Measurements from ENCODE around the gene PCDHA13. TPM values are rescaled to one million over a fixed set of nuclear protein-coding genes. Genes with fewer than 3 reads are reported as not detected.

Gene PCDHA13
- polyA plus RNA-seq, 1 donor (not counting 4 experiments of a cell fraction or from before 2014, with no cell fraction given), result 0.04 TPM

DNA sequence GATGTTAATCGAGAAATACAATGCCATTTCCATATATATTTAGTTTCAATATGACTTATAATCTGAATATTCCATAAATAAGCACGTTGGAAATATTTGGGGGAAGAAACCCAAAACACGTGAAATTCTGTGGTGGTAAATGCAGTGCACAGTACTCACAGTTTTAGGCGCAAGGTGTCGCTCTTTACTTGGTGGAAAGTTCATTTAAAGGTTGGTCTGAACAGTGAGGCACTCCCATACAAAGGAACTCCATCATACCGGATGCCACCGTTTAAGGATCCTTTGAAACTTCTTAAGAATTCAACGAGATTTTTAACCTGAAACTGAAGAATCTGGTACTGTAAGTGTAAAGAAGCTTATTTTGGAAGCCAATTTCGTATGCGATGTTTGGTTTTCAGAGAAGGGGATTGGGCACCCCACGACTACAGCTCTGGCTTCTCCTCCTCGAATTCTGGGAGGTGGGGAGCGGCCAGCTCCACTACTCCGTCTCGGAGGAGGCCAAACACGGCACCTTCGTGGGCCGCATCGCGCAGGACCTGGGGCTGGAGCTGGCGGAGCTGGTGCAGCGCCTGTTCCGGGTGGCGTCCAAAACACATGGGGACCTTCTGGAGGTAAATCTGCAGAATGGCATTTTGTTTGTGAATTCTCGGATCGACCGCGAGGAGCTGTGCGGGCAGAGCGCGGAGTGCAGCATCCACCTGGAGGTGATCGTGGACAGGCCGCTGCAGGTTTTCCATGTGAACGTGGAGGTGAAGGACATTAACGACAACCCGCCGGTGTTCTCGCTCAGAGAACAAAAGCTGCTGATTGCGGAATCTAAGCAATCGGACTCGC is 13.0 kb upstream of the PCDHA13 start, which contains the start of gene PCDHA11:
PCDHA11 (plus strand) TSS at position 237 of the 834 bp plus-strand sequence; CDS start at position 384, 147 bp downstream.
- H3K79me2 ChIP-seq (ENCODE audit: control insufficient read depth, insufficient read depth, low read length), result no peaks in the 10 kb centered on the region
- FAIRE-seq (no peak), DNase-seq (ENCODE audit: low read depth, low spot score) (no peak)
- no peak within 1 kb of the TSS for H3K4me2 ChIP-seq (ENCODE audit: control insufficient read depth, extremely low read depth, insufficient read depth, low read depth, low read length)
- no peak for TF ChIP-seq EZH2 (IDR thresholded peaks at IDR 0.05; ENCODE audit: low read length)
- TF ChIP-seq, protein P1, sequence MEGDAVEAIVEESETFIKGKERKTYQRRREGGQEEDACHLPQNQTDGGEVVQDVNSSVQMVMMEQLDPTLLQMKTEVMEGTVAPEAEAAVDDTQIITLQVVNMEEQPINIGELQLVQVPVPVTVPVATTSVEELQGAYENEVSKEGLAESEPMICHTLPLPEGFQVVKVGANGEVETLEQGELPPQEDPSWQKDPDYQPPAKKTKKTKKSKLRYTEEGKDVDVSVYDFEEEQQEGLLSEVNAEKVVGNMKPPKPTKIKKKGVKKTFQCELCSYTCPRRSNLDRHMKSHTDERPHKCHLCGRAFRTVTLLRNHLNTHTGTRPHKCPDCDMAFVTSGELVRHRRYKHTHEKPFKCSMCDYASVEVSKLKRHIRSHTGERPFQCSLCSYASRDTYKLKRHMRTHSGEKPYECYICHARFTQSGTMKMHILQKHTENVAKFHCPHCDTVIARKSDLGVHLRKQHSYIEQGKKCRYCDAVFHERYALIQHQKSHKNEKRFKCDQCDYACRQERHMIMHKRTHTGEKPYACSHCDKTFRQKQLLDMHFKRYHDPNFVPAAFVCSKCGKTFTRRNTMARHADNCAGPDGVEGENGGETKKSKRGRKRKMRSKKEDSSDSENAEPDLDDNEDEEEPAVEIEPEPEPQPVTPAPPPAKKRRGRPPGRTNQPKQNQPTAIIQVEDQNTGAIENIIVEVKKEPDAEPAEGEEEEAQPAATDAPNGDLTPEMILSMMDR (optimal IDR thresholded peaks at IDR 0.05 in 1 of 3, IDR thresholded peaks at IDR 0.05 in 1 of 3, conservative IDR thresholded peaks at IDR 0.05 in 1 of 3; ENCODE audit: extremely low read depth in 1 of 3, insufficient read depth in 2 of 3, low read length in 3 of 3), result peak in 2 of 3 experiments; percentile 5 to 37
- dilution Hi-C loops (cut with MboI; ENCODE audit: extremely low pct_ligation_motif_present, low sequenced_read_pairs), result no loop called here
- peaks cover 13% of the 10 kb centered on the region for H3K9me3 ChIP-seq (ENCODE audit: control insufficient read depth, low read depth, low read length)
- no peak within 1 kb of the TSS for H3K9ac ChIP-seq (ENCODE audit: control insufficient read depth, extremely low read depth, insufficient read depth, low read length)
- no peaks in the 10 kb centered on the region for H3K9me1 ChIP-seq (ENCODE audit: control insufficient read depth, extremely low read depth, insufficient read depth, low read length)
- H3K4me1 ChIP-seq (ENCODE audit: control insufficient read depth, extremely low read depth, insufficient read depth, low read length), result no peaks in the 10 kb centered on the region
- H3K36me3 ChIP-seq (ENCODE audit: control insufficient read depth in 2 of 2, extremely low read depth in 1 of 2, insufficient read depth in 2 of 2, low read length in 2 of 2), result no peaks in the 10 kb centered on the region
- H3K4me3 ChIP-seq (ENCODE audit: control insufficient read depth in 2 of 3, extremely low read depth in 1 of 3, insufficient read depth in 2 of 3, low read depth in 1 of 3, low read length in 3 of 3), result no peak within 1 kb of the TSS
- H3K27ac ChIP-seq (ENCODE audit: control insufficient read depth, insufficient read depth, low read length), result no peak within 1 kb of the TSS
- H3K27me3 ChIP-seq (ENCODE audit: control insufficient read depth, extremely low read depth, insufficient read depth, low read length), result no peaks in the 10 kb centered on the region
- no peak within 1 kb of the TSS for H2AFZ ChIP-seq (ENCODE audit: control insufficient read depth, low read length)
- H4K20me1 ChIP-seq (ENCODE audit: control insufficient read depth, extremely low read depth, insufficient read depth, low read length), result no peaks in the 10 kb centered on the region

DNA sequence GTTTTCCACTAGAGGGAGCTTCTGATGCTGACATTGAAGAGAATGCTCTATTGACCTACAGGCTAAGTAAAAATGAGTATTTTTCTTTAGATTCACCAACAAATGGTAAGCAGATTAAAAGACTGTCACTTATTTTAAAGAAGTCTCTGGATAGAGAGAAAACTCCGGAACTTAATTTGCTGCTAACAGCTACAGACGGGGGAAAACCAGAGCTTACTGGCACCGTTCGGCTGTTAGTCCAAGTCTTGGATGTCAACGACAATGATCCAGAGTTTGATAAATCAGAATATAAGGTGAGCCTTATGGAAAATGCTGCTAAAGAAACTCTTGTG is 12.4 kb upstream of the PCDHA13 start:
- DNase-seq (ENCODE audit: low read depth, low spot score), result no peak
- Histone ChIP-seq H4K20me1 (ENCODE audit: control insufficient read depth, extremely low read depth, insufficient read depth, low read length) (no peaks in the 10 kb centered on the region), H3K9ac (ENCODE audit: control insufficient read depth, extremely low read depth, insufficient read depth, low read length) (no peak overlapping the region), H3K4me2 (ENCODE audit: control insufficient read depth, extremely low read depth, insufficient read depth, low read depth, low read length) (no peak overlapping the region), H3K36me3 (ENCODE audit: control insufficient read depth in 2 of 2, extremely low read depth in 1 of 2, insufficient read depth in 2 of 2, low read length in 2 of 2) (no peaks in the 10 kb centered on the region), H3K4me1 (ENCODE audit: control insufficient read depth, extremely low read depth, insufficient read depth, low read length) (no peaks in the 10 kb centered on the region), H3K4me3 (ENCODE audit: control insufficient read depth in 2 of 3, extremely low read depth in 1 of 3, insufficient read depth in 2 of 3, low read depth in 1 of 3, low read length in 3 of 3) (no peak overlapping the region), H3K27me3 (ENCODE audit: control insufficient read depth, extremely low read depth, insufficient read depth, low read length) (no peaks in the 10 kb centered on the region), H3K27ac (ENCODE audit: control insufficient read depth, insufficient read depth, low read length) (no peak overlapping the region), H3K79me2 (ENCODE audit: control insufficient read depth, insufficient read depth, low read length) (no peaks in the 10 kb centered on the region), H3K9me1 (ENCODE audit: control insufficient read depth, extremely low read depth, insufficient read depth, low read length) (no peaks in the 10 kb centered on the region), H2AFZ (ENCODE audit: control insufficient read depth, low read length) (no peak overlapping the region), H3K9me3 (ENCODE audit: control insufficient read depth, low read depth, low read length) (peaks cover 13% of the 10 kb centered on the region)
- TF ChIP-seq EZH2 (IDR thresholded peaks at IDR 0.05; ENCODE audit: low read length), result no peak
- TF ChIP-seq, protein P1 (optimal IDR thresholded peaks at IDR 0.05 in 1 of 3, IDR thresholded peaks at IDR 0.05 in 1 of 3, conservative IDR thresholded peaks at IDR 0.05 in 1 of 3; ENCODE audit: extremely low read depth in 1 of 3, insufficient read depth in 2 of 3, low read length in 3 of 3), result no peak
- dilution Hi-C loops (cut with MboI; ENCODE audit: extremely low pct_ligation_motif_present, low sequenced_read_pairs), result no loop called here
- no peak for FAIRE-seq
